HEK293 (cell line): ENCODE measurements around the gene SLC38A8.

Experiments used
- CTCF ChIA-PET: fragments of 350-600 bp; formaldehyde crosslinking; extraction: SDS; loops from one replicate; lab custom pipeline; 2021; ENCODE audit warnings: antibody characterized with exemption; lab: Yijun Ruan, JAX
- POLR2A ChIA-PET: fragments of 300-600 bp; formaldehyde crosslinking; extraction: SDS; loops from one replicate; lab custom pipeline; 2020; ENCODE audit warnings: antibody characterized with exemption, inconsistent platforms; lab: Yijun Ruan, JAX
- H3K27ac ChIP-seq: fragments of 200-500 bp; sonication (Bioruptor generic); 2 replicates; pipeline ENCODE4 v1.5.1; 2014; ENCODE audit warnings: low read depth, low read length, control low read depth, inconsistent platforms; ENCODE audit errors: extremely low read depth
- H3K36me3 ChIP-seq, 2 experiments: fragments of 200-500 bp in 1 of 2; sonication (Bioruptor generic) in 1 of 2; 1 replicate in 1 of 2; 2 replicates in 1 of 2; pipeline ENCODE4 v1.5.1; 2014 to 2017; ENCODE audit warnings: inconsistent platforms in 2 of 2, low read length in 2 of 2; ENCODE audit not compliant: control insufficient read depth in 2 of 2, insufficient read depth in 1 of 2
- H3K4me1 ChIP-seq: fragments of 200-500 bp; sonication (Bioruptor generic); 2 replicates; pipeline ENCODE4 v1.5.1; 2014; ENCODE audit warnings: mild to moderate bottlenecking, low read length, inconsistent platforms; ENCODE audit not compliant: control insufficient read depth, insufficient read depth
- H3K4me3 ChIP-seq: 2 replicates; pipeline ENCODE4 v1.5.1; 2011; ENCODE audit warnings: low read depth, mild to moderate bottlenecking, control low read depth, low read length, moderate library complexity
- H3K9me3 ChIP-seq: fragments of 200-500 bp; sonication (Bioruptor generic); 2 replicates; pipeline ENCODE4 v1.5.1; 2014; ENCODE audit warnings: low read depth, low read length, inconsistent platforms; ENCODE audit not compliant: control insufficient read depth, insufficient read depth
- EGR2 ChIP-seq: fragments of 450-650 bp; formaldehyde crosslinking; IDR thresholded peaks from 2 replicates; pipeline ENCODE4 v1.5.1; 2016; ENCODE audit warnings: low read depth, missing biosample characterization, missing genetic modification characterization
- IKZF3 ChIP-seq: fragments of 450-650 bp; IDR thresholded peaks from 2 replicates; pipeline ENCODE4 v1.5.0; 2018; ENCODE audit warnings: missing biosample characterization, mild to moderate bottlenecking, missing genetic modification characterization, moderate library complexity
- KLF10 ChIP-seq: fragments of 450-650 bp; IDR thresholded peaks from 2 replicates; pipeline ENCODE4 v1.5.1; 2018; ENCODE audit warnings: missing biosample characterization, mild to moderate bottlenecking, missing genetic modification characterization
- SCRT1 ChIP-seq: fragments of 450-650 bp; formaldehyde crosslinking; IDR thresholded peaks from 2 replicates; pipeline ENCODE4 v1.5.1; 2016; ENCODE audit warnings: missing biosample characterization, missing genetic modification characterization, borderline replicate concordance
- SETDB1 ChIP-seq: IDR thresholded peaks from one replicate; pipeline ENCODE4 v1.6.1; 2017; ENCODE audit warnings: mild to moderate bottlenecking, low read length, moderate library complexity, mixed read lengths; ENCODE audit not compliant: insufficient read length
- ZBTB17 ChIP-seq: fragments of 450-650 bp; formaldehyde crosslinking; IDR thresholded peaks from 2 replicates; pipeline ENCODE4 v1.5.1; 2016; ENCODE audit warnings: missing biosample characterization, missing genetic modification characterization
- ZBTB21 ChIP-seq: fragments of 450-650 bp; formaldehyde crosslinking; IDR thresholded peaks from 2 replicates; pipeline ENCODE4 v1.5.1; 2017; ENCODE audit warnings: missing biosample characterization, missing genetic modification characterization
- ZNF16 ChIP-seq: fragments of 450-650 bp; formaldehyde crosslinking; IDR thresholded peaks from 2 replicates; pipeline ENCODE4 v1.5.1; 2016; ENCODE audit warnings: low read depth, missing biosample characterization, missing genetic modification characterization
- ZNF175 ChIP-seq: fragments of 450-650 bp; formaldehyde crosslinking; IDR thresholded peaks from 2 replicates; pipeline ENCODE4 v1.5.1; 2016; ENCODE audit warnings: missing biosample characterization, missing genetic modification characterization
- ZNF221 ChIP-seq: fragments of 450-650 bp; formaldehyde crosslinking; IDR thresholded peaks from 2 replicates; pipeline ENCODE4 v1.5.1; 2017; ENCODE audit warnings: missing biosample characterization, missing genetic modification characterization, borderline replicate concordance
- ZNF335 ChIP-seq: fragments of 450-650 bp; formaldehyde crosslinking; conservative IDR thresholded peaks from 2 replicates; pipeline ENCODE4 v1.5.1; 2016; ENCODE audit warnings: missing biosample characterization, missing genetic modification characterization
- ZNF366 ChIP-seq: fragments of 450-650 bp; formaldehyde crosslinking; conservative IDR thresholded peaks from 2 replicates; pipeline ENCODE4 v1.5.1; 2016; ENCODE audit warnings: missing biosample characterization, missing genetic modification characterization
- ZNF391 ChIP-seq: fragments of 450-650 bp; formaldehyde crosslinking; IDR thresholded peaks from 2 replicates; pipeline ENCODE4 v1.5.1; 2016; ENCODE audit warnings: low read depth, missing biosample characterization, missing genetic modification characterization, borderline replicate concordance
- ZNF501 ChIP-seq: fragments of 450-650 bp; formaldehyde crosslinking; IDR thresholded peaks from 2 replicates; pipeline ENCODE4 v1.5.1; 2016; ENCODE audit warnings: missing biosample characterization, missing genetic modification characterization
- ZNF510 ChIP-seq: fragments of 450-650 bp; formaldehyde crosslinking; IDR thresholded peaks from 2 replicates; pipeline ENCODE4 v1.5.1; 2018; ENCODE audit warnings: mild to moderate bottlenecking, missing genetic modification characterization, missing biosample characterization; ENCODE audit not compliant: insufficient replicate concordance
- ZNF514 ChIP-seq: fragments of 450-650 bp; formaldehyde crosslinking; IDR thresholded peaks from 2 replicates; pipeline ENCODE4 v1.5.1; 2016; ENCODE audit warnings: missing biosample characterization, missing genetic modification characterization
- ZNF560 ChIP-seq: fragments of 450-650 bp; formaldehyde crosslinking; IDR thresholded peaks from 2 replicates; pipeline ENCODE4 v1.5.1; 2017; ENCODE audit warnings: missing biosample characterization, missing genetic modification characterization, borderline replicate concordance
- ZNF701 ChIP-seq: fragments of 450-650 bp; formaldehyde crosslinking; IDR thresholded peaks from 2 replicates; pipeline ENCODE4 v1.5.1; 2016; ENCODE audit warnings: missing biosample characterization, missing genetic modification characterization
- ZNF843 ChIP-seq: fragments of 450-650 bp; formaldehyde crosslinking; IDR thresholded peaks from 2 replicates; pipeline ENCODE4 v1.5.1; 2016; ENCODE audit warnings: missing biosample characterization, missing genetic modification characterization
- ZSCAN23 ChIP-seq: fragments of 450-650 bp; formaldehyde crosslinking; IDR thresholded peaks from 2 replicates; pipeline ENCODE4 v1.5.1; 2016; ENCODE audit warnings: missing biosample characterization, missing genetic modification characterization
- TF ChIP-seq, protein P1 (sequence below): fragments of 450-650 bp; formaldehyde crosslinking; IDR thresholded peaks from 2 replicates; pipeline ENCODE4; 2016; ENCODE audit warnings: missing biosample characterization, missing genetic modification characterization
- TF ChIP-seq, protein P2 (sequence below): fragments of 450-650 bp; formaldehyde crosslinking; IDR thresholded peaks from 2 replicates; pipeline ENCODE4 v1.5.1; 2016; ENCODE audit warnings: missing biosample characterization, missing genetic modification characterization
- TF ChIP-seq, protein P3 (sequence below): fragments of 450-650 bp; formaldehyde crosslinking; IDR thresholded peaks from 2 replicates; pipeline ENCODE4 v1.5.1; 2017; ENCODE audit warnings: missing biosample characterization, missing genetic modification characterization
- TF ChIP-seq, protein P4 (sequence below): fragments of 450-650 bp; formaldehyde crosslinking; IDR thresholded peaks from 2 replicates; pipeline ENCODE4 v1.5.1; 2017; ENCODE audit warnings: missing biosample characterization, missing genetic modification characterization
- TF ChIP-seq, protein P5 (sequence below): fragments of 450-650 bp; formaldehyde crosslinking; IDR thresholded peaks from 2 replicates; pipeline ENCODE4 v1.5.1; 2017; ENCODE audit warnings: missing biosample characterization, missing genetic modification characterization

Gene SLC38A8

DNA sequence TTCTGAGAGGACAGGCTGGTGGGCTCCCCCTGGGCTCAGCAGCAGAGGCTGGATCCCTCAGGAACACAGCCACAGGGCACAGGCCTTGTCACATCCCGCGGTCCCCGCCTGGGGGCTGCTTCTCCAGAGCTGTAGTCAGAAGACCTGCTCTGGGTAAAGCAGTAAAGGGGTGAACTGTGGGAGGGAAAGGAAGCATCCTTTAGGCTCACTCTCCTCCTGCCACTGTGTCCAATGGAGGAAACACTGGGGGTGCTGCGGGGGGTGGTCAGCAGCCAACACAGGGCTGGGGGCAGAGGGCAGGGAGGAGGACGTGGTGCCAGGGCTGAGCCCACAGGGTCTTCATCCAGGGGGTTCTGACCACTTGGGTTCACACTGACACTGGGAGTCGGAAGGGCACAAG lies 5.0 kb upstream of the SLC38A8 start:
- TF ChIP-seq ZBTB21 (tag by site-specific recombination) (no peak), ZNF175 (no peak), IKZF3 (tag by site-specific recombination) (no peak), ZSCAN23 (tag by site-specific recombination) (no peak)
- TF ChIP-seq, protein P1, sequence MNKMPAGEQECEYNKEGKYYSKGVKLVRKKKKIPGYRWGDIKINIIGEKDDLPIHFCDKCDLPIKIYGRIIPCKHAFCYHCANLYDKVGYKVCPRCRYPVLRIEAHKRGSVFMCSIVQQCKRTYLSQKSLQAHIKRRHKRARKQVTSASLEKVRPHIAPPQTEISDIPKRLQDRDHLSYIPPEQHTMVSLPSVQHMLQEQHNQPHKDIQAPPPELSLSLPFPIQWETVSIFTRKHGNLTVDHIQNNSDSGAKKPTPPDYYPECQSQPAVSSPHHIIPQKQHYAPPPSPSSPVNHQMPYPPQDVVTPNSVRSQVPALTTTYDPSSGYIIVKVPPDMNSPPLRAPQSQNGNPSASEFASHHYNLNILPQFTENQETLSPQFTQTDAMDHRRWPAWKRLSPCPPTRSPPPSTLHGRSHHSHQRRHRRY (tag by site-specific recombination), result no peak
- Histone ChIP-seq H3K36me3 (peaks cover 0 to 25% of the 10 kb centered on the region in 2 experiments; a peak in 1 of 3 replicates), H3K9me3 (no peaks in the 10 kb centered on the region), H3K4me3 (no peak overlapping the region), H3K27ac (no peak overlapping the region), H3K4me1 (peaks cover 7% of the 10 kb centered on the region)
- ChIA-PET CTCF (interaction anchor here (0.7 to 2.3 kb wide), 6 partner anchors 12 to 92 kb away, joined by 3 to 9 read pairs (median 4); no protein-coding TSS in a partner anchor), POLR2A (no interaction called here)

DNA sequence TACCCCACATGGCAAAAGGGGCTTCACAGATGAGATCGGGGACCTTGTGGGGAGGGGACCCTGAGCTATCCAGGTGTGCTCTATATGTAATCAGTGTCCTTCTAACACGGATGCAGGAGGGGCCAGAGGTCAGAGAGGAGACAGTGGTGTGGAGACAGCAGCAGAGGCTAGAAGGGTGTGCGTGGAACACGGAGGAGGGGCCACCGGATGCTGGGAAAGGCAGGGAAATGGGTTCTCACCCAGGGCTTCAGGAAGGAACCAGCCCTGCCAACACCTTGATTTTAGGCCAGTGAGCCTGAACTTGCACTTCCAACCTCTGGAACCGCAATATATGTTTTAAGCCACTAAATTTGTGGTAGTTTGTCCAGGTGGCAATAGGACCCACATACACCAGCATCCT lies 4.6 kb upstream of the SLC38A8 start:
- TF ChIP-seq EGR2 (tag by site-specific recombination) (no peak), ZNF501 (no peak), ZNF16 (tag by site-specific recombination) (no peak), ZNF560 (tag by site-specific recombination) (no peak), ZNF514 (no peak), ZNF221 (tag by site-specific recombination) (no peak), ZBTB17 (no peak), ZNF366 (no peak), KLF10 (no peak), ZNF843 (tag by site-specific recombination) (no peak), ZNF510 (tag by site-specific recombination) (no peak), ZNF701 (tag by site-specific recombination) (no peak), SCRT1 (tag by site-specific recombination) (no peak), ZNF335 (tag by site-specific recombination) (no peak), SETDB1 (no peak), ZNF391 (tag by site-specific recombination) (no peak)
- TF ChIP-seq, protein P2, sequence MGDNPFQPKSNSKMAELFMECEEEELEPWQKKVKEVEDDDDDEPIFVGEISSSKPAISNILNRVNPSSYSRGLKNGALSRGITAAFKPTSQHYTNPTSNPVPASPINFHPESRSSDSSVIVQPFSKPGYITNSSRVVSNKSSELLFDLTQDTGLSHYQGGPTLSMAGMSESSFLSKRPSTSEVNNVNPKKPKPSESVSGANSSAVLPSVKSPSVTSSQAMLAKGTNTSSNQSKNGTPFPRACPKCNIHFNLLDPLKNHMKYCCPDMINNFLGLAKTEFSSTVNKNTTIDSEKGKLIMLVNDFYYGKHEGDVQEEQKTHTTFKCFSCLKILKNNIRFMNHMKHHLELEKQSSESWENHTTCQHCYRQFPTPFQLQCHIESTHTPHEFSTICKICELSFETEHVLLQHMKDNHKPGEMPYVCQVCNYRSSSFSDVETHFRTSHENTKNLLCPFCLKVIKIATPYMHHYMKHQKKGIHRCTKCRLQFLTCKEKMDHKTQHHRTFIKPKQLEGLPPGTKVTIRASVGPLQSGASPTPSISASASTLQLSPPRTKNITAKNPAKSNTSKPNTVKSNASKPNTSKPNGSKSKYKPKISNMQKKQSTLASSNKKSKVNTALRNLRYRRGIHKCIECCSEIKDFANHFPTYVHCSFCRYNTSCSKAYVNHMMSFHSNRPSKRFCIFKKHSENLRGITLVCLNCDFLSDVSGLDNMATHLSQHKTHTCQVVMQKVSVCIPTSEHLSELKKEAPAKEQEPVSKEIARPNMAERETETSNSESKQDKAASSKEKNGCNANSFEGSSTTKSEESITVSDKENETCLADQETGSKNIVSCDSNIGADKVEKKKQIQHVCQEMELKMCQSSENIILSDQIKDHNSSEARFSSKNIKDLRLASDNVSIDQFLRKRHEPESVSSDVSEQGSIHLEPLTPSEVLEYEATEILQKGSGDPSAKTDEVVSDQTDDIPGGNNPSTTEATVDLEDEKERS (tag by site-specific recombination), result no peak
- TF ChIP-seq, protein P3, sequence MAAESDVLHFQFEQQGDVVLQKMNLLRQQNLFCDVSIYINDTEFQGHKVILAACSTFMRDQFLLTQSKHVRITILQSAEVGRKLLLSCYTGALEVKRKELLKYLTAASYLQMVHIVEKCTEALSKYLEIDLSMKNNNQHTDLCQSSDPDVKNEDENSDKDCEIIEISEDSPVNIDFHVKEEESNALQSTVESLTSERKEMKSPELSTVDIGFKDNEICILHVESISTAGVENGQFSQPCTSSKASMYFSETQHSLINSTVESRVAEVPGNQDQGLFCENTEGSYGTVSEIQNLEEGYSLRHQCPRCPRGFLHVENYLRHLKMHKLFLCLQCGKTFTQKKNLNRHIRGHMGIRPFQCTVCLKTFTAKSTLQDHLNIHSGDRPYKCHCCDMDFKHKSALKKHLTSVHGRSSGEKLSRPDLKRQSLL (tag by site-specific recombination), result no peak
- TF ChIP-seq, protein P4, sequence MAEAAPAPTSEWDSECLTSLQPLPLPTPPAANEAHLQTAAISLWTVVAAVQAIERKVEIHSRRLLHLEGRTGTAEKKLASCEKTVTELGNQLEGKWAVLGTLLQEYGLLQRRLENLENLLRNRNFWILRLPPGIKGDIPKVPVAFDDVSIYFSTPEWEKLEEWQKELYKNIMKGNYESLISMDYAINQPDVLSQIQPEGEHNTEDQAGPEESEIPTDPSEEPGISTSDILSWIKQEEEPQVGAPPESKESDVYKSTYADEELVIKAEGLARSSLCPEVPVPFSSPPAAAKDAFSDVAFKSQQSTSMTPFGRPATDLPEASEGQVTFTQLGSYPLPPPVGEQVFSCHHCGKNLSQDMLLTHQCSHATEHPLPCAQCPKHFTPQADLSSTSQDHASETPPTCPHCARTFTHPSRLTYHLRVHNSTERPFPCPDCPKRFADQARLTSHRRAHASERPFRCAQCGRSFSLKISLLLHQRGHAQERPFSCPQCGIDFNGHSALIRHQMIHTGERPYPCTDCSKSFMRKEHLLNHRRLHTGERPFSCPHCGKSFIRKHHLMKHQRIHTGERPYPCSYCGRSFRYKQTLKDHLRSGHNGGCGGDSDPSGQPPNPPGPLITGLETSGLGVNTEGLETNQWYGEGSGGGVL (tag by site-specific recombination), result no peak
- TF ChIP-seq, protein P5, sequence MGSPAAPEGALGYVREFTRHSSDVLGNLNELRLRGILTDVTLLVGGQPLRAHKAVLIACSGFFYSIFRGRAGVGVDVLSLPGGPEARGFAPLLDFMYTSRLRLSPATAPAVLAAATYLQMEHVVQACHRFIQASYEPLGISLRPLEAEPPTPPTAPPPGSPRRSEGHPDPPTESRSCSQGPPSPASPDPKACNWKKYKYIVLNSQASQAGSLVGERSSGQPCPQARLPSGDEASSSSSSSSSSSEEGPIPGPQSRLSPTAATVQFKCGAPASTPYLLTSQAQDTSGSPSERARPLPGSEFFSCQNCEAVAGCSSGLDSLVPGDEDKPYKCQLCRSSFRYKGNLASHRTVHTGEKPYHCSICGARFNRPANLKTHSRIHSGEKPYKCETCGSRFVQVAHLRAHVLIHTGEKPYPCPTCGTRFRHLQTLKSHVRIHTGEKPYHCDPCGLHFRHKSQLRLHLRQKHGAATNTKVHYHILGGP (tag by site-specific recombination), result no peak
- POLR2A ChIA-PET, result no interaction called here
- no peaks in the 10 kb centered on the region for H3K9me3 ChIP-seq
- peaks cover 0 to 20% of the 10 kb centered on the region in 2 experiments; a peak in 1 of 3 replicates for H3K36me3 ChIP-seq
- no peak overlapping the region for H3K27ac ChIP-seq
- CTCF ChIA-PET, result interaction anchor here (1.8 to 2.3 kb wide), 2 partner anchors 18 to 90 kb away, joined by 5 to 8 read pairs; no protein-coding TSS in a partner anchor
- H3K4me3 ChIP-seq, result no peak overlapping the region
- peaks cover 7% of the 10 kb centered on the region for H3K4me1 ChIP-seq
